ENCODE results near the gene DPP10.

GRCh38 chr2:114450639-114451038 is 8.2 kb downstream of the DPP10 start:
- TF ChIP-seq CTCF (IDR thresholded peaks at IDR 0.05) (no peak), POLR2A (IDR thresholded peaks at IDR 0.05; ENCODE audit: low read depth) (no peak), EP300 (IDR thresholded peaks at IDR 0.05) (no peak), POLR2AphosphoS5 (IDR thresholded peaks at IDR 0.05) (no peak)

All from esophagus muscularis mucosa (tissue), 4 donors.